Endodermal cell (in vitro differentiated cells): Measurements from ENCODE around the gene KCNK2. TPM values are rescaled to one million over a fixed set of nuclear protein-coding genes. Genes with fewer than 3 reads are reported as not detected.

Experiments
- DNase-seq: peaks from one replicate; pipeline ENCODE4 v3.0.0-alpha.2; 2017
- H3K27ac ChIP-seq: 2 replicates; pipeline ENCODE4 v1.5.1; 2013; ENCODE audit warnings: mild to moderate bottlenecking, low read depth, low read length, moderate library complexity
- H3K27me3 ChIP-seq: 2 replicates; pipeline ENCODE4 v1.6.1; 2013; ENCODE audit warnings: mild to moderate bottlenecking, low read length, moderate library complexity; ENCODE audit not compliant: insufficient read depth, control insufficient read depth, poor library complexity, severe bottlenecking
- H3K36me3 ChIP-seq: 2 replicates; pipeline ENCODE4 v1.7.0; 2013; ENCODE audit warnings: mild to moderate bottlenecking, low read length, moderate library complexity; ENCODE audit not compliant: control insufficient read depth, insufficient read depth
- H3K4me1 ChIP-seq: one replicate; pipeline ENCODE4 v1.7.0; 2013; ENCODE audit warnings: low read length; ENCODE audit not compliant: control insufficient read depth, insufficient read depth
- H3K4me3 ChIP-seq: 2 replicates; pipeline ENCODE4 v1.5.1; 2013; ENCODE audit warnings: mild to moderate bottlenecking, low read length, moderate library complexity
- H3K9ac ChIP-seq: 2 replicates; pipeline ENCODE4 v1.6.1; 2013; ENCODE audit warnings: mild to moderate bottlenecking, low read length, moderate library complexity; ENCODE audit not compliant: poor library complexity, severe bottlenecking; ENCODE audit errors: extremely low read depth
- H3K9me3 ChIP-seq: 2 replicates; pipeline ENCODE4 v1.6.1; 2013; ENCODE audit warnings: mild to moderate bottlenecking, low read length, moderate library complexity; ENCODE audit not compliant: control insufficient read depth
- H3K27ac Mint-ChIP-seq: 2 replicates; pipeline ENCODE4 v1.8.0; 2020; ENCODE audit warnings: mixed read lengths
- H3K27me3 Mint-ChIP-seq: 2 replicates; pipeline ENCODE4 v1.8.0; 2021; ENCODE audit warnings: mild to moderate bottlenecking, mixed read lengths; ENCODE audit not compliant: insufficient read depth
- H3K36me3 Mint-ChIP-seq: 2 replicates; pipeline ENCODE4 v1.8.0; 2020; ENCODE audit warnings: low read depth, mixed read lengths
- H3K4me1 Mint-ChIP-seq: 2 replicates; pipeline ENCODE4 v1.8.0; 2020; ENCODE audit warnings: mixed read lengths
- H3K4me3 Mint-ChIP-seq: 2 replicates; pipeline ENCODE4 v1.8.0; 2020; ENCODE audit warnings: mild to moderate bottlenecking, moderate library complexity, mixed read lengths
- H3K9me3 Mint-ChIP-seq: 2 replicates; pipeline ENCODE4 v1.8.0; 2020; ENCODE audit warnings: mild to moderate bottlenecking, mixed read lengths
- CTCF ChIP-seq: fragments of 200-600 bp; sonication (generic); conservative IDR thresholded peaks from 2 replicates; pipeline ENCODE4 v1.5.0; 2021; ENCODE audit warnings: antibody characterized with exemption, mild to moderate bottlenecking
- WGBS, 2 experiments: methylation state at CpG; one replicate each; pipeline versions ENCODE4 v1.1.5 to v1.1.7; 2013; ENCODE audit warnings: missing lambda C conversion rate in 2 of 2, mixed read lengths in 1 of 2; ENCODE audit not compliant: insufficient coverage in 1 of 2, insufficient read length in 1 of 2; 5-methylcytosine and 5-hydroxymethylcytosine counted together
- total RNA-seq, 2 donors: library from RNA; stranded (reverse); fragmentation: NEBNext Ultra II Directional in 1 of 2; extraction: Animal tissue kit (Norgen Biotek cat#: 25700) in 1 of 2; gene quantifications; 2 replicates in 1 of 2; 3 replicates in 1 of 2; pipeline ENCODE4 v1.2.1, GENCODE V29; 2021

KCNK2 gene
- total RNA-seq, 2 donors from 2014 or later = 0.15 TPM; not detected in 1

GRCh38 chr1:215056584-215056983, 26.0 kb upstream of the KCNK2 start:
- WGBS, 2 experiments = 88% methylated on average over 1 of the region's 1 CpG; no CpG with 5 or more reads in 1 of the 2 experiments

GRCh38 chr1:215059947-215060346, 22.6 kb upstream of the KCNK2 start:
- Histone ChIP-seq H3K9me3 (no peaks in the 10 kb centered on the region), H3K4me3 (no peak overlapping the region), H3K9ac (no peak overlapping the region), H3K36me3 (no peaks in the 10 kb centered on the region), H3K27me3 (no peaks in the 10 kb centered on the region), H3K4me1 (no peaks in the 10 kb centered on the region), H3K27ac (no peak overlapping the region)
- Mint-ChIP-seq H3K4me3 (no peak overlapping the region), H3K27me3 (no peaks in the 10 kb centered on the region), H3K27ac (no peak overlapping the region), H3K9me3 (no peaks in the 10 kb centered on the region), H3K36me3 (no peaks in the 10 kb centered on the region), H3K4me1 (no peaks in the 10 kb centered on the region)
- TF ChIP-seq CTCF = no peak
- DNase-seq = no peak
- WGBS, 2 experiments = 82 to 93% methylated on average over 2 to 8 of the region's 8 CpGs

More at GRCh38 chr1:215056584-215056983, 26.0 kb upstream of the KCNK2 start:
- Histone ChIP-seq H3K27ac (no peak overlapping the region), H3K36me3 (no peaks in the 10 kb centered on the region), H3K9me3 (no peaks in the 10 kb centered on the region), H3K9ac (no peak overlapping the region), H3K27me3 (no peaks in the 10 kb centered on the region), H3K4me3 (no peak overlapping the region), H3K4me1 (no peaks in the 10 kb centered on the region)
- no peaks in the 10 kb centered on the region for H3K9me3 Mint-ChIP-seq
- H3K4me3 Mint-ChIP-seq = no peak overlapping the region
- no peaks in the 10 kb centered on the region for H3K27me3 Mint-ChIP-seq
- no peak for TF ChIP-seq CTCF
- no peaks in the 10 kb centered on the region for H3K4me1 Mint-ChIP-seq
- DNase-seq = no peak
- no peak overlapping the region for H3K27ac Mint-ChIP-seq
- no peaks in the 10 kb centered on the region for H3K36me3 Mint-ChIP-seq

GRCh38 chr1:215064327-215064726, 18.2 kb upstream of the KCNK2 start:
- Mint-ChIP-seq H3K9me3 (no peaks in the 10 kb centered on the region), H3K27ac (no peak overlapping the region), H3K4me1 (no peaks in the 10 kb centered on the region), H3K36me3 (no peaks in the 10 kb centered on the region), H3K4me3 (no peak overlapping the region), H3K27me3 (no peaks in the 10 kb centered on the region)
- no peak overlapping the region for H3K9ac ChIP-seq
- WGBS, 2 experiments = 92 to 100% methylated on average over 4 to 5 of the region's 5 CpGs
- H3K36me3 ChIP-seq = no peaks in the 10 kb centered on the region
- DNase-seq = no peak
- H3K9me3 ChIP-seq = no peaks in the 10 kb centered on the region
- no peak for TF ChIP-seq CTCF
- no peak overlapping the region for H3K4me3 ChIP-seq
- no peak overlapping the region for H3K27ac ChIP-seq
- no peaks in the 10 kb centered on the region for H3K27me3 ChIP-seq
- H3K4me1 ChIP-seq = no peaks in the 10 kb centered on the region
